ENCODE measurements around the gene SEC23A.

DNA sequence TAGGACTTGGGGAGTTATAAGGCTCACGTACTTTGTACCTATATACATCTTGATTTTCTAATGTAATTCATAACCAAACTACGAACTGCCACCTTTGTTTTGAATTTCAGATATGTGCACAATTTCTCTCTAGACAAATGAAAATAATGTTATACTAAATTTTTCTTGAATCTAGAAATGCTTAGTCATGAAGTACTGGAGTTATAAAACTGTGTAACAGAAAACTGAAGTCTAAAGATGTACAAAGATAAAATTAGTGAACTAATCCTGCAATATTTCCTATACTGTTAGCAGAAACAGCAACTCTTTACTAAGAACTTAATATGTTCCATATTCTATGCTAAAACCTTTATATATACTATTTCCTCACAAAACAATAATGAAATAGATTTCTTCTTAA, 15.5 kb downstream of the SEC23A start:
- TF ChIP-seq, protein P1, sequence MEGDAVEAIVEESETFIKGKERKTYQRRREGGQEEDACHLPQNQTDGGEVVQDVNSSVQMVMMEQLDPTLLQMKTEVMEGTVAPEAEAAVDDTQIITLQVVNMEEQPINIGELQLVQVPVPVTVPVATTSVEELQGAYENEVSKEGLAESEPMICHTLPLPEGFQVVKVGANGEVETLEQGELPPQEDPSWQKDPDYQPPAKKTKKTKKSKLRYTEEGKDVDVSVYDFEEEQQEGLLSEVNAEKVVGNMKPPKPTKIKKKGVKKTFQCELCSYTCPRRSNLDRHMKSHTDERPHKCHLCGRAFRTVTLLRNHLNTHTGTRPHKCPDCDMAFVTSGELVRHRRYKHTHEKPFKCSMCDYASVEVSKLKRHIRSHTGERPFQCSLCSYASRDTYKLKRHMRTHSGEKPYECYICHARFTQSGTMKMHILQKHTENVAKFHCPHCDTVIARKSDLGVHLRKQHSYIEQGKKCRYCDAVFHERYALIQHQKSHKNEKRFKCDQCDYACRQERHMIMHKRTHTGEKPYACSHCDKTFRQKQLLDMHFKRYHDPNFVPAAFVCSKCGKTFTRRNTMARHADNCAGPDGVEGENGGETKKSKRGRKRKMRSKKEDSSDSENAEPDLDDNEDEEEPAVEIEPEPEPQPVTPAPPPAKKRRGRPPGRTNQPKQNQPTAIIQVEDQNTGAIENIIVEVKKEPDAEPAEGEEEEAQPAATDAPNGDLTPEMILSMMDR (tag by site-specific recombination; IDR thresholded peaks at IDR 0.05): no peak
- TF ChIP-seq ZBTB7A (tag by site-specific recombination; IDR thresholded peaks at IDR 0.05; ENCODE audit: low read depth) (no peak), ZBTB21 (tag by site-specific recombination; IDR thresholded peaks at IDR 0.05) (no peak), BCL11B (tag by site-specific recombination; IDR thresholded peaks at IDR 0.05; ENCODE audit: low read depth) (no peak), ZIC2 (tag by site-specific recombination; IDR thresholded peaks at IDR 0.05) (no peak), MEIS1 (CRISPR knock-in tag; IDR thresholded peaks at IDR 0.05; ENCODE audit: borderline replicate concordance) (no peak), ZNF830 (tag by site-specific recombination; IDR thresholded peaks at IDR 0.05; ENCODE audit: low read depth) (no peak), SETDB1 (IDR thresholded peaks at IDR 0.05; ENCODE audit: insufficient read length, low read length) (no peak), ZNF133 (tag by site-specific recombination; IDR thresholded peaks at IDR 0.05) (no peak)
- TF ChIP-seq, protein P2, sequence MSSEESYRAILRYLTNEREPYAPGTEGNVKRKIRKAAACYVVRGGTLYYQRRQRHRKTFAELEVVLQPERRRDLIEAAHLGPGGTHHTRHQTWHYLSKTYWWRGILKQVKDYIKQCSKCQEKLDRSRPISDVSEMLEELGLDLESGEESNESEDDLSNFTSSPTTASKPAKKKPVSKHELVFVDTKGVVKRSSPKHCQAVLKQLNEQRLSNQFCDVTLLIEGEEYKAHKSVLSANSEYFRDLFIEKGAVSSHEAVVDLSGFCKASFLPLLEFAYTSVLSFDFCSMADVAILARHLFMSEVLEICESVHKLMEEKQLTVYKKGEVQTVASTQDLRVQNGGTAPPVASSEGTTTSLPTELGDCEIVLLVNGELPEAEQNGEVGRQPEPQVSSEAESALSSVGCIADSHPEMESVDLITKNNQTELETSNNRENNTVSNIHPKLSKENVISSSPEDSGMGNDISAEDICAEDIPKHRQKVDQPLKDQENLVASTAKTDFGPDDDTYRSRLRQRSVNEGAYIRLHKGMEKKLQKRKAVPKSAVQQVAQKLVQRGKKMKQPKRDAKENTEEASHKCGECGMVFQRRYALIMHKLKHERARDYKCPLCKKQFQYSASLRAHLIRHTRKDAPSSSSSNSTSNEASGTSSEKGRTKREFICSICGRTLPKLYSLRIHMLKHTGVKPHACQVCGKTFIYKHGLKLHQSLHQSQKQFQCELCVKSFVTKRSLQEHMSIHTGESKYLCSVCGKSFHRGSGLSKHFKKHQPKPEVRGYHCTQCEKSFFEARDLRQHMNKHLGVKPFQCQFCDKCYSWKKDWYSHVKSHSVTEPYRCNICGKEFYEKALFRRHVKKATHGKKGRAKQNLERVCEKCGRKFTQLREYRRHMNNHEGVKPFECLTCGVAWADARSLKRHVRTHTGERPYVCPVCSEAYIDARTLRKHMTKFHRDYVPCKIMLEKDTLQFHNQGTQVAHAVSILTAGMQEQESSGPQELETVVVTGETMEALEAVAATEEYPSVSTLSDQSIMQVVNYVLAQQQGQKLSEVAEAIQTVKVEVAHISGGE (tag by site-specific recombination; conservative IDR thresholded peaks at IDR 0.05; ENCODE audit: low read depth): no peak

Measured in HEK293 (cell line).